HG02840 (cell line): ENCODE data around the gene SRPK1.

Experiments used
- ATAC-seq: cut with Tn5 transposase; IDR thresholded peaks from one replicate; pipeline ENCODE4 v1.9.1; 2021; ENCODE audit warnings: mild to moderate bottlenecking, moderate library complexity, moderate number of reproducible peaks; ENCODE audit not compliant: unreplicated experiment, low FRiP score

The SRPK1 gene

DNA sequence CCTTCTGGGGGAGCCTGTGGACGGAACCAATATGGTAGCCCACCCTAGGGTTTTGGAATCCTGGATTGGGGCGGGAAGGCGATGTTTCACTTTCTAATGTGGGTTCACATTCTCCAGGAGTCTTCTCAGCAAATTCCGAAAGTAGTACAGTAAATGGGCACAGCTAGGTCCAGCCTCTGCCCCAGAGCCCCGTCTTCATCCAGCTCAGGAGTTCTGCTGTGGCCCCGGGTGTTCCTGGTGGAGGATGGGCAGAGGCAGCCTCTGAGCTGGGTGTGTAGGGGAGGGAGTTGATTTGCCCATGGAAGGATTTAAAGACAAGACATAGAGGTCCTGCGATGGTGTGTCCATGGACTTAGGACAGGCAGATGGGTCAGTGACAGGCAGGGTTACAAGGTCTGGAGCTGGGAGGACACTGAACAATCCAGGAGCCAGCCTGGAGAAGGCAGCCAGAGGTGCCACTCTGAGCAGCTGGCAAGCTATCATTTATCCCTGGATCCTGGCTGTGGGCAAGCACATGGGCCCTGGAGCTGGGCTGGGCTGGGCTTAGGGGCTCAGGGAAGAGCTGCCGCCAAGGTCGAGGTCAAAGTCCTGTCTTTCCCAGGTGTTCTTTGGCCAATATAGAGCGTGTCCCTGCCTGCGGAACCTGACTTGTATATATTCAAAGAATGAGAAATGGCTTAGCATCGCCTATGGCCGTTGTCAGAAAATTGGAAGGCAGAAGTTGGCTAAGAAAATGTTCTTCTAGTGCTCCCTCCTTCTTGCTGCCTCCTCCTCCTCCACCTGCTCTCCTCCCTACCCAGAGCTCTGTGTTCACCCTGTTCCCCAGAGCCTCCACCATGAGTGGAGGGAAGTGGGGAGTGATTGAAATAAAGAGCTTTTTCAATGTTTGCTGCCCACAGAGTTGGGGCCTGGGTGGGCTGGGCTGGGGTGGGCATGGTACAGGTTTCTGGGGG, 133.4 kb downstream of the SRPK1 start:
- no peak for ATAC-seq

- no peak for ATAC-seq
These were observed 134.1 kb downstream of the SRPK1 start for GRCh38 chr6:35786810-35787209.

- ATAC-seq = no peak
These were observed 134.6 kb downstream of the SRPK1 start for GRCh38 chr6:35786272-35786671.

GRCh38 chr6:35784200-35784599, 136.7 kb downstream of the SRPK1 start:
- ATAC-seq = no peak
